Activated naive CD4-positive, alpha-beta T cell treated with anti-CD3 and anti-CD28 coated beads, Interleukin-2, amount 50 U/mL, for 72 hours (primary cell): ENCODE data around the gene LAMA4. TPM values are rescaled to one million over a fixed set of nuclear protein-coding genes. Genes with fewer than 3 reads are reported as not detected.

Experiments
- ATAC-seq, 2 donors: fragments of 150-1000 bp; cut with Tn5 transposase; 2 replicates each; pipeline ENCODE4 v1.10.0; 2021; ENCODE audit warnings: mild to moderate bottlenecking in 2 of 2, moderate library complexity in 2 of 2
- DNase-seq, 2 donors: peaks; one replicate each; pipeline ENCODE4 v3.0.0; 2021 to 2022; ENCODE audit warnings: low spot score in 2 of 2
- H3K27ac Mint-ChIP-seq, 2 donors: one replicate each; pipeline ENCODE4 v1.8.0; 2022; ENCODE audit warnings: mild to moderate bottlenecking in 2 of 2, mixed read lengths in 2 of 2
- H3K36me3 Mint-ChIP-seq, 2 donors: one replicate each; pipeline ENCODE4 v1.8.0; 2022; ENCODE audit warnings: mixed read lengths in 2 of 2
- H3K9me3 Mint-ChIP-seq, 2 donors: one replicate each; pipeline ENCODE4 v1.8.0; 2022; ENCODE audit warnings: mixed read lengths in 2 of 2
- total RNA-seq, 2 donors: library from RNA; stranded (reverse); gene quantifications; one replicate each; pipeline ENCODE4 v1.2.3, GENCODE V29; 2022

Gene LAMA4
- total RNA-seq: not detected

DNA sequence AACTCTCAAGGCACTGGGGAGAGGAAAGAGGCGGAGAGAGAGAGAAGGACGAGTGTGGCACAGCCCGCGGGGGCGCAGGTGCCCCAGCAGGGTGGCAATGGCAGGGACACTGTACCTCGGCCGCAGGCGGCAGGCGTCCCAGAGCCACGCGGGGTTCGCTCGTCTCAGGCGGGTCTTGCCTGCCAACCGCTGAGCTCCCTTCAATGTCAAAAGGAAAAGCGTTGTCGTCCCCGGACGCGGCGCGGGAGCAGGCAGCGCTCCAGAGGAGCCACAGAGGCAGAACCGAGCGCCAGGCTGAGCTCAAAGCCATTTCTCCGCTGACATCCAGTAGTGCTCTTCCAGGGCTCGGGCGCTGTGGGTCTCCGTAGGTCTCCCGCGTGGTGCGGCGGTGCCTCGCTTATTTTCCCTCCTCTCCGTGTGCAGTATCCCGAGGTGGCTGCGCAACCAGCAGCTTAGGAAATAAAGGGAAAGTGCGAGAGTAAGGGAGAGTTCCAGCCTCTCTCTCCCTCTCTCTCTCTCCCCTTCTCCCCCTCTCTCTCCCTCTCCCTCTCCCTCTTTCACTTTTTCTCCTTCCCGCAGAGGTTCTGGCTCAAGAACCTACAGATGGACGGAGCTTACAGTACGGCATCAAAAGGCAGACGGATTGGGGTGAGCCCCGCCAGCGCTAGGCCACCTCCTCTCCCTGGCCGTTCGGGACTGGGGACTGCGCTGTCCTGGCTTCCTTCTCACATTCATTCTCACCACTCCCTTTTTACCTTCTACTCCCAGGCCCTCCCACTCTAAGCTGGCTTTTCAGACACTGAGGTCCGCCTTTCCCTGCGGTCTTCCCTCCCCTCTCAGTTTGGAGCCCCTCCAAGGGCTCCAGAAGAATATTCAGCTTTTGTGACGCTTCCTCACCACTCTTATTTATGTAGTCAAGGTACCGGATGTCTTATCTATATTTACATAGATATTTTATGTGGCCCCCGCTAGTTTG is at the start of gene LAMA4:
LAMA4 (minus strand) TSS at position 727 of the 976 bp plus-strand sequence; CDS start at position 310, 417 bp downstream.
- ATAC-seq: peak; percentile 65 to 82
- DNase-seq: peak in 1 of 2 donors; percentile 33
- Mint-ChIP-seq H3K9me3 (no peaks in the 10 kb centered on the region), H3K36me3 (no peaks in the 10 kb centered on the region), H3K27ac (no peak within 1 kb of the TSS)

GRCh38 chr6:112302142-112302705 is 47.9 kb upstream of the LAMA4 start:
- no peaks in the 10 kb centered on the region for H3K36me3 Mint-ChIP-seq

DNA sequence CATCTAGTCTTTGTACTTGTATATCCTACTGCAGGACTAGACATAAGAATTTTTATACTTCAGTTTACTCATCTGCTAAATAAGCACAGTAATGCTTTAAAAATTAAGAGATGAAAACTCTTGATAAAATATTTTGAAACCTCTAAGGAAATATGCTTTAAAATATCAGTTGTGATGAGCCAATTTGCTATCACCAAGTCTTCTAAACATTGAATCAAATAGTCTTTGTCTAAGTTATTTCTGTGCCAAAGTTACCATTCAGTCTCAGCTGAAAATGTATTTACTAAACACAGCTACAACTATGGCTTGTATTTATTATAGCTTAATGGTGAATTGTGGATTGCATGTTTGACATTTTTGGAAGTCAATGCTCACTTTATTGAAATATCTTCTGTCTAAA is 46.5 kb upstream of the LAMA4 start:
- Mint-ChIP-seq H3K36me3 (no peaks in the 10 kb centered on the region), H3K27ac (no peak overlapping the region), H3K9me3 (no peaks in the 10 kb centered on the region)
- ATAC-seq (no peak), DNase-seq (no peak)

More at GRCh38 chr6:112302142-112302705, 47.9 kb upstream of the LAMA4 start:
- no peak overlapping the region for H3K27ac Mint-ChIP-seq
- H3K9me3 Mint-ChIP-seq: no peaks in the 10 kb centered on the region
- DNase-seq: no peak
- ATAC-seq: no peak

GRCh38 chr6:112298816-112299281 is 44.5 kb upstream of the LAMA4 start:
- DNase-seq (no peak), ATAC-seq (no peak)
- H3K36me3 Mint-ChIP-seq: no peaks in the 10 kb centered on the region
- no peak overlapping the region for H3K27ac Mint-ChIP-seq
- no peaks in the 10 kb centered on the region for H3K9me3 Mint-ChIP-seq

GRCh38 chr6:112298021-112298745 is 43.8 kb upstream of the LAMA4 start:
- no peaks in the 10 kb centered on the region for H3K36me3 Mint-ChIP-seq
- ATAC-seq: no peak
- DNase-seq: no peak
- H3K9me3 Mint-ChIP-seq: no peaks in the 10 kb centered on the region
- H3K27ac Mint-ChIP-seq: no peak overlapping the region

GRCh38 chr6:112296694-112297093 is 42.3 kb upstream of the LAMA4 start:
- no peak for ATAC-seq
- Mint-ChIP-seq H3K36me3 (no peaks in the 10 kb centered on the region), H3K9me3 (no peaks in the 10 kb centered on the region), H3K27ac (no peak overlapping the region)
- no peak for DNase-seq

- H3K27ac Mint-ChIP-seq: no peak overlapping the region
- no peaks in the 10 kb centered on the region for H3K36me3 Mint-ChIP-seq
- DNase-seq (no peak), ATAC-seq (peak in 1 of 2 donors; percentile 47)
- no peaks in the 10 kb centered on the region for H3K9me3 Mint-ChIP-seq
Measured at GRCh38 chr6:112296122-112296521, 41.8 kb upstream of the LAMA4 start.

GRCh38 chr6:112291161-112291762 is 36.9 kb upstream of the LAMA4 start:
- DNase-seq (no peak), ATAC-seq (no peak)
- Mint-ChIP-seq H3K27ac (no peak overlapping the region), H3K9me3 (no peaks in the 10 kb centered on the region), H3K36me3 (no peaks in the 10 kb centered on the region)

DNA sequence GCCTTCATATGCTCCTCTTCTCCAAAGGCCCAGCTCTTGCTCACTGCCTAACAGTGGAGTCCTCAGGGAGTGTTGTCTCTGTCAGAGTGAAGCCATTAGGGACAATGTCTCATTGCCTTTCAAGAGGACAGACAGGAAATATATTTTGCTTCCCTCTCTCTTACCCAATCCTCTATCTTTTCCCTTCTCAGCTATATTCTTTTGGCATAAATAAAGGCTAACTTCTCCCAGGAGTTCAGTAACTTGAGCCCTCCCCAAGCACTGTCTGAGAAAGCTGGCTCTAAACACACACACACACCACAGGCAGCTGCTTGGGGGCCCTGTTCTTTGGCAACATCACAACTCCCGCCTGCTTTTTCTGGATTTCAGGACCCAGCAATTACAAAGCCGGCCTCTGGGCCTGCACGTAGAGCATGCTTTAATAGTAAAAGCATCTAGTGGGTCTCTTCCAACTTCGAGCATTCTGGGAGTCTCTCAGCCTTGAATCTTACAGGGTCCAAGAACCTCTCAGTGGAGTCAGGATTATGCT is 34.7 kb upstream of the LAMA4 start:
- DNase-seq (no peak), ATAC-seq (no peak)
- Mint-ChIP-seq H3K36me3 (no peaks in the 10 kb centered on the region), H3K9me3 (no peaks in the 10 kb centered on the region), H3K27ac (no peak overlapping the region)

DNA sequence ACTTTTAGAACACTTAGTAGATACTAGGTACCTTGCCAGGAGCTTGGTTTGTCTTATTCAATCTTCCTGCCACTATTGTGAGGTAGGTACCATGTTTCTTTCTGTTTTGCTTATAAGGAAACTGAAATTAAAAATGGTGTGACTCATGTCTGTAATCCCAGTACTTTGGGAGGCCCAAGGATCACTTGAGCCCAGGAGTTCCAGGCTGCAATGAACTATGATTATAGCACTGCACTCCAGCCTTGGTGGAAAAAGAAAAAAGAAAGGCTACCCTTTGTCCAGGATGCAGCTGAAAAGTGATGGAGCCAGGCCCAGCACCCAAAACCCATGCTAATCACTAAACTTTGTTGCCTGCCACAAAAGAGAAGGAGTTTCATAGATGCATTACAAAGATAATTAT is 34.1 kb upstream of the LAMA4 start:
- no peaks in the 10 kb centered on the region for H3K36me3 Mint-ChIP-seq
- H3K27ac Mint-ChIP-seq: no peak overlapping the region
- H3K9me3 Mint-ChIP-seq: no peaks in the 10 kb centered on the region
- DNase-seq: no peak
- ATAC-seq: peak in 1 of 2 donors; percentile 35

DNA sequence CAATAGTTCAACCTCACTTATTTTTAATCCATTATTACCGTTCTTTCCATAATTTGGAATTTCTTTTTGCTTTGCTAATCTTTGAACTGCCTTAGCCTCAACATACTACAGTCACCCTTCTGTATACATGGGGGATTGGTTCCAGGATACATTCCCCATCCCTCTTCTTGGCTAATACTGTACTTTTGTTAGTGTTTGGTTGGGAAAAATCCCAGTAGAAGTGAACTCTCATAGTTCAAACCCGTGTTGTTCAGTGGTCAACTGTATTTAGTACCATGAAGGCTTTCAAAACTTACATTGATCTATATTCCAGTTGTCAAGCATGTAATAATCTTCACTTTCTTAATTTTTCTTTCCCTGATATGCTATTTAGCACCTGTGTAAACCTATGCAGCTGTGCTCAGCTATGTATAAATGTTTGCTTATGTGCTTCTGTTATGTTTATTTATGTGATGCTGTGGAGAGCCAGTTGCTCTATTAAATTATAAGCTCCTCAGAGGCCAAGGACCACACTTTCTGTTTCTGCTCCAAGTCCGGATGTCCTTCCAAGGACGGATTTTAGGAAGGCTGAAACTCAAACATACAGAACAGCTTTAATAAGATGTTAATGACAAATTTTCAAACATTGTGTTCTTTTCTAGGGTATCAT is 33.3 kb upstream of the LAMA4 start:
- no peak overlapping the region for H3K27ac Mint-ChIP-seq
- no peaks in the 10 kb centered on the region for H3K9me3 Mint-ChIP-seq
- no peaks in the 10 kb centered on the region for H3K36me3 Mint-ChIP-seq
- no peak for DNase-seq
- no peak for ATAC-seq

- Mint-ChIP-seq H3K27ac (peak overlapping the region in 1 of 2 donors; percentile 3), H3K9me3 (no peaks in the 10 kb centered on the region), H3K36me3 (no peaks in the 10 kb centered on the region)
- DNase-seq (no peak), ATAC-seq (no peak)
Measured at GRCh38 chr6:112286500-112287144, 32.3 kb upstream of the LAMA4 start.

DNA sequence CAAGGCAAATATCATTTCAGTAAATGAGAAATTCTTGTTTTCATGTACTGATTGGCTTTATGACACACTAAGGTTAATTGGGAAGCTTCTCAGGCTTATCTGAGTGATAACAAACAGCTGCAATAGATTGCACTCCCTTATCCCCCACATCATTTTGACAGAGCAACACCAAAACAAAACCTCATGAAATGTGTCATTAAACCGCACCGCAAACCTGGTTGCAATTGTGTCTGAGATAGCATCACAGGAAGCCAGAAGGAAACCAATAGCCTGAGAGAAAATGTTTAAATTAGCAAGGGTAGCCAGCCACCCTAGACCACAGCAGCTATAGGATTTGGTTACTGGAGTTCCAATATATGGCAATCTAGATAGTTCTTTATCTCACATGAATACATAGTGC is 31.6 kb upstream of the LAMA4 start:
- H3K27ac Mint-ChIP-seq: no peak overlapping the region
- peak; percentile 84 to 93 for ATAC-seq
- no peaks in the 10 kb centered on the region for H3K36me3 Mint-ChIP-seq
- DNase-seq: peak in 1 of 2 donors; percentile 56
- H3K9me3 Mint-ChIP-seq: no peaks in the 10 kb centered on the region

DNA sequence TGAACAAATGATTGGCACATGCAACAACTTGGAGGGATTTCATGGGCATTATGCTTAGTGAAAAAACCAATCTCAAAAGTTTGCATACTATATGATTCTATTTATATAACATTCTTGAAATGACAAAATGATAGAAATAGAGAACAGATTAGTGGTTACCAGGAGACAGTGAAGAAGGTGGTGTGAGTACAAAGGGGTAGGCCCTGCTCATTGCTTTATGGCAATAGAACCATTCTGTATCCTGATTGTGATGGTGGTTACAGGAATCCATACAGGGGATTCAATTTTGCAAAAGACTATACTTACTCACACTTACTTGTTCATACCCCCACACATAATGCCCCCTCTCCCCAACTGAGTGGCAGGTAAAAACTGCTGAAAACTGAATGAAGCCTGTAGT is 30.2 kb upstream of the LAMA4 start:
- ATAC-seq (peak; percentile 50 to 53), DNase-seq (no peak)
- Mint-ChIP-seq H3K36me3 (no peaks in the 10 kb centered on the region), H3K9me3 (no peaks in the 10 kb centered on the region), H3K27ac (no peak overlapping the region)

- no peak overlapping the region for H3K27ac Mint-ChIP-seq
- H3K36me3 Mint-ChIP-seq: no peaks in the 10 kb centered on the region
- ATAC-seq: no peak
- no peaks in the 10 kb centered on the region for H3K9me3 Mint-ChIP-seq
- DNase-seq: no peak
Measured at GRCh38 chr6:112283621-112284020, 29.3 kb upstream of the LAMA4 start.
